ENCODE measurements around the gene N4BP2L2. TPM values are rescaled to one million over a fixed set of nuclear protein-coding genes. Genes with fewer than 3 reads are reported as not detected.

N4BP2L2 gene
- total RNA-seq, 1 donor: 183 TPM

GRCh38 chr13:32403108-32403507 lies 135.5 kb downstream of the N4BP2L2 start:
- no peak for DNase-seq (ENCODE audit: insufficient read length, low spot score, missing footprints)
- Histone ChIP-seq H3K27me3 (ENCODE audit: insufficient read depth, low read length) (no peaks in the 10 kb centered on the region), H3K9me3 (ENCODE audit: low read depth, low read length) (no peaks in the 10 kb centered on the region), H3K4me2 (ENCODE audit: insufficient read depth, low read length) (no peak overlapping the region), H4K20me1 (ENCODE audit: insufficient read depth, low read length) (no peaks in the 10 kb centered on the region), H3K4me1 (ENCODE audit: insufficient read depth, low read length) (no peaks in the 10 kb centered on the region), H3K4me3 (ENCODE audit: insufficient read depth, low read length) (no peak overlapping the region), H3K27ac (ENCODE audit: low read depth, low read length) (no peak overlapping the region), H3K79me2 (ENCODE audit: insufficient read depth, low read length) (no peaks in the 10 kb centered on the region), H2AFZ (ENCODE audit: low read length) (peak overlapping the region; percentile 61), H3K36me3 (ENCODE audit: insufficient read depth, low read length) (peaks cover 4% of the 10 kb centered on the region)
- TF ChIP-seq, protein P1, sequence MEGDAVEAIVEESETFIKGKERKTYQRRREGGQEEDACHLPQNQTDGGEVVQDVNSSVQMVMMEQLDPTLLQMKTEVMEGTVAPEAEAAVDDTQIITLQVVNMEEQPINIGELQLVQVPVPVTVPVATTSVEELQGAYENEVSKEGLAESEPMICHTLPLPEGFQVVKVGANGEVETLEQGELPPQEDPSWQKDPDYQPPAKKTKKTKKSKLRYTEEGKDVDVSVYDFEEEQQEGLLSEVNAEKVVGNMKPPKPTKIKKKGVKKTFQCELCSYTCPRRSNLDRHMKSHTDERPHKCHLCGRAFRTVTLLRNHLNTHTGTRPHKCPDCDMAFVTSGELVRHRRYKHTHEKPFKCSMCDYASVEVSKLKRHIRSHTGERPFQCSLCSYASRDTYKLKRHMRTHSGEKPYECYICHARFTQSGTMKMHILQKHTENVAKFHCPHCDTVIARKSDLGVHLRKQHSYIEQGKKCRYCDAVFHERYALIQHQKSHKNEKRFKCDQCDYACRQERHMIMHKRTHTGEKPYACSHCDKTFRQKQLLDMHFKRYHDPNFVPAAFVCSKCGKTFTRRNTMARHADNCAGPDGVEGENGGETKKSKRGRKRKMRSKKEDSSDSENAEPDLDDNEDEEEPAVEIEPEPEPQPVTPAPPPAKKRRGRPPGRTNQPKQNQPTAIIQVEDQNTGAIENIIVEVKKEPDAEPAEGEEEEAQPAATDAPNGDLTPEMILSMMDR (IDR thresholded peaks at IDR 0.05; ENCODE audit: extremely low read depth, low read depth, low read length): no peak

DNA sequence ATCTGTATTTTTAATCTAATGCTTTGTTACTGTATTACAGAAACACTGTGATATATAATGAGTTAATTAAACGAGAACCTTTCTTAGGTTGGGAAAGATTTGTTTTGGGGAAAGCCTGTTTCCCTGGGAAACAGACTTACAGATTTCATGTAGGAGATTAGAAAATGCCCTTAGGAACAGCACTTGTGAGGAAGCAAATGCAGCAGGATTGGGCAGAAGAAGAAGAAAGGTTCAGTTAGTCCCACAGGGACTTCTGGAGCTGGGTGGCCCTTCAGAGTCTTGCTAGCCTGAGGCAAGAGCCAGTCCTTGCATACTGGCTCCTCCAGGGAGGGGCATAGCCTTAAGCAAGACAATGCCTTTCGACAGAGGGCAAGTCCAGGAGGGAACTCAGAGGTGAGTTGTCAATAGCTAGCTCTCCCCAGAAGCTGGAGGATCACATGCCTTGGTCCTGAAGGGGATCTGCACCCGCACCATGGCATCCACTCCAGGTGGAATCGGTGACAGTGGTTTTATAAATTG lies 147.4 kb downstream of the N4BP2L2 start:
- Histone ChIP-seq H3K79me2 (ENCODE audit: insufficient read depth, low read length) (no peaks in the 10 kb centered on the region), H3K9me3 (ENCODE audit: low read depth, low read length) (no peaks in the 10 kb centered on the region), H3K27me3 (ENCODE audit: insufficient read depth, low read length) (no peaks in the 10 kb centered on the region), H3K27ac (ENCODE audit: low read depth, low read length) (no peak overlapping the region), H3K4me3 (ENCODE audit: insufficient read depth, low read length) (no peak overlapping the region), H4K20me1 (ENCODE audit: insufficient read depth, low read length) (no peaks in the 10 kb centered on the region), H2AFZ (ENCODE audit: low read length) (peak overlapping the region; percentile 44), H3K4me1 (ENCODE audit: insufficient read depth, low read length) (no peaks in the 10 kb centered on the region), H3K36me3 (ENCODE audit: insufficient read depth, low read length) (no peaks in the 10 kb centered on the region), H3K4me2 (ENCODE audit: insufficient read depth, low read length) (no peak overlapping the region)
- TF ChIP-seq, protein P1 (IDR thresholded peaks at IDR 0.05; ENCODE audit: extremely low read depth, low read depth, low read length): no peak
- no peak for DNase-seq (ENCODE audit: insufficient read length, low spot score, missing footprints)

- Histone ChIP-seq H3K4me3 (ENCODE audit: insufficient read depth, low read length) (no peak overlapping the region), H3K27ac (ENCODE audit: low read depth, low read length) (no peak overlapping the region), H4K20me1 (ENCODE audit: insufficient read depth, low read length) (no peaks in the 10 kb centered on the region), H3K36me3 (ENCODE audit: insufficient read depth, low read length) (no peaks in the 10 kb centered on the region), H3K4me2 (ENCODE audit: insufficient read depth, low read length) (no peak overlapping the region), H3K79me2 (ENCODE audit: insufficient read depth, low read length) (no peaks in the 10 kb centered on the region), H2AFZ (ENCODE audit: low read length) (no peak overlapping the region), H3K9me3 (ENCODE audit: low read depth, low read length) (no peaks in the 10 kb centered on the region), H3K4me1 (ENCODE audit: insufficient read depth, low read length) (no peaks in the 10 kb centered on the region), H3K27me3 (ENCODE audit: insufficient read depth, low read length) (no peaks in the 10 kb centered on the region)
- no peak for DNase-seq (ENCODE audit: insufficient read length, low spot score, missing footprints)
- TF ChIP-seq, protein P1 (IDR thresholded peaks at IDR 0.05; ENCODE audit: extremely low read depth, low read depth, low read length): no peak
Observed at GRCh38 chr13:32390484-32390883, 148.1 kb downstream of the N4BP2L2 start.

DNA sequence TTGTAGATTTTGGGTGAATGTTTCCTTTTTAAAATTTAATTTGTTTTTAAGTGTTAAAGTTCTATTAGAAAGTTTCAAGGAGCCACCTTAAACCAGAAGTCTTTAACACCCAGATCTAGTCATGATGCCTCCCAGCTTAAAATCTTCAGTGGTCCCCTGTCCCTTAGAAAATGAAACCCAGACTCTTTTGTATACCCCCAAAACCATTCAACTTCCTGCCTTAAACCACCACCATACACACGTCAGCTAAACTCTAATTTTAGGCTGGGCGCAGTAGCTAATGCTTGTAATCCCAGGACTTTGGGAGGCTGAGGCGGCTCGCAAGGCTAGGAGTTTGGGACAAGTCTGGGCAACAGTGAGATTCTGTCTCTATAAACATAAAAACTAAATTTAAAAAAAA lies 148.5 kb downstream of the N4BP2L2 start:
- H3K9me3 ChIP-seq (ENCODE audit: low read depth, low read length): no peaks in the 10 kb centered on the region
- no peak for DNase-seq (ENCODE audit: insufficient read length, low spot score, missing footprints)
- H3K4me1 ChIP-seq (ENCODE audit: insufficient read depth, low read length): no peaks in the 10 kb centered on the region
- no peaks in the 10 kb centered on the region for H3K36me3 ChIP-seq (ENCODE audit: insufficient read depth, low read length)
- TF ChIP-seq, protein P1 (IDR thresholded peaks at IDR 0.05; ENCODE audit: extremely low read depth, low read depth, low read length): no peak
- H3K4me3 ChIP-seq (ENCODE audit: insufficient read depth, low read length): no peak overlapping the region
- H4K20me1 ChIP-seq (ENCODE audit: insufficient read depth, low read length): no peaks in the 10 kb centered on the region
- H3K27me3 ChIP-seq (ENCODE audit: insufficient read depth, low read length): no peaks in the 10 kb centered on the region
- H2AFZ ChIP-seq (ENCODE audit: low read length): peak overlapping the region; percentile 37
- H3K4me2 ChIP-seq (ENCODE audit: insufficient read depth, low read length): no peak overlapping the region
- no peaks in the 10 kb centered on the region for H3K79me2 ChIP-seq (ENCODE audit: insufficient read depth, low read length)
- no peak overlapping the region for H3K27ac ChIP-seq (ENCODE audit: low read depth, low read length)
